Nephron (organoid): ENCODE measurements around the gene CYRIA.

ENCODE experiments used
- H3K27ac Mint-ChIP-seq, 3 experiments: 2 replicates each; pipeline ENCODE4 v1.8.0; 2020; ENCODE audit warnings: mixed read lengths in 3 of 3, mild to moderate bottlenecking in 2 of 3, moderate library complexity in 1 of 3
- H3K27me3 Mint-ChIP-seq: 2 replicates; pipeline ENCODE4 v1.8.0; 2021; ENCODE audit warnings: low read depth, mild to moderate bottlenecking, moderate library complexity, mixed read lengths
- H3K36me3 Mint-ChIP-seq: 2 replicates; pipeline ENCODE4 v1.8.0; 2020; ENCODE audit warnings: low read depth, mixed read lengths
- H3K4me1 Mint-ChIP-seq: 2 replicates; pipeline ENCODE4 v1.8.0; 2020; ENCODE audit warnings: mixed read lengths
- H3K4me3 Mint-ChIP-seq, 3 experiments: 2 replicates each; pipeline ENCODE4 v1.8.0; 2020; ENCODE audit warnings: mild to moderate bottlenecking in 3 of 3, mixed read lengths in 3 of 3, moderate library complexity in 2 of 3
- H3K9me3 Mint-ChIP-seq: 2 replicates; pipeline ENCODE4 v1.8.0; 2020; ENCODE audit warnings: mixed read lengths
- TF ChIP-seq, protein P1 (sequence below), 3 experiments: fragments of 200-600 bp; sonication (generic); IDR thresholded peaks; one replicate each; pipeline ENCODE4 v1.5.0; 2021; ENCODE audit warnings: antibody characterized with exemption in 3 of 3; ENCODE audit not compliant: unreplicated experiment in 3 of 3

Gene CYRIA

DNA sequence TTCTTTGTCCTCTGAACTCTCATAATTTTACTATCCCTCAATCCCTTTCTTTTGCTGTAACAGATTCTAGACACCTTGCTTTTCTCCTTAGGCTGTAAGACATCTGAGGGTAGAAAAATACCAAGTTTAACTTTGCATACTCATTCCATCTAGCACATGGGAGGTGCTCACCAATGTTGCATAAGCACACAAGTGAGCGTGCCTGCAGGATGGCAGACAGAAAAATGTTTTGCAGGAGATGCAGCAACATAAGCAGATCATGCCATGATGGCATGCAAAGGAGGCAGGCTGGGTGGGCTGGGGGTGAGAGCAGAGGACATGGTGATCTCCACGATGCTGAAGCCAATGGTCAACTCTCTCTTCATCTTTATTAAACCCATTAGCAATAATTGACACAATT, 24.1 kb downstream of the CYRIA start:
- H3K9me3 Mint-ChIP-seq, result no peaks in the 10 kb centered on the region
- H3K27me3 Mint-ChIP-seq, result peaks cover 4% of the 10 kb centered on the region
- peaks cover 73% of the 10 kb centered on the region for H3K4me1 Mint-ChIP-seq
- no peak overlapping the region for H3K4me3 Mint-ChIP-seq
- no peaks in the 10 kb centered on the region for H3K36me3 Mint-ChIP-seq
- peak overlapping the region; percentile 59 to 92 (median 91) for H3K27ac Mint-ChIP-seq
- TF ChIP-seq, protein P1, sequence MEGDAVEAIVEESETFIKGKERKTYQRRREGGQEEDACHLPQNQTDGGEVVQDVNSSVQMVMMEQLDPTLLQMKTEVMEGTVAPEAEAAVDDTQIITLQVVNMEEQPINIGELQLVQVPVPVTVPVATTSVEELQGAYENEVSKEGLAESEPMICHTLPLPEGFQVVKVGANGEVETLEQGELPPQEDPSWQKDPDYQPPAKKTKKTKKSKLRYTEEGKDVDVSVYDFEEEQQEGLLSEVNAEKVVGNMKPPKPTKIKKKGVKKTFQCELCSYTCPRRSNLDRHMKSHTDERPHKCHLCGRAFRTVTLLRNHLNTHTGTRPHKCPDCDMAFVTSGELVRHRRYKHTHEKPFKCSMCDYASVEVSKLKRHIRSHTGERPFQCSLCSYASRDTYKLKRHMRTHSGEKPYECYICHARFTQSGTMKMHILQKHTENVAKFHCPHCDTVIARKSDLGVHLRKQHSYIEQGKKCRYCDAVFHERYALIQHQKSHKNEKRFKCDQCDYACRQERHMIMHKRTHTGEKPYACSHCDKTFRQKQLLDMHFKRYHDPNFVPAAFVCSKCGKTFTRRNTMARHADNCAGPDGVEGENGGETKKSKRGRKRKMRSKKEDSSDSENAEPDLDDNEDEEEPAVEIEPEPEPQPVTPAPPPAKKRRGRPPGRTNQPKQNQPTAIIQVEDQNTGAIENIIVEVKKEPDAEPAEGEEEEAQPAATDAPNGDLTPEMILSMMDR (IDR thresholded peaks at IDR 0.05; ENCODE audit: unreplicated experiment in 3 of 3), result no peak

DNA sequence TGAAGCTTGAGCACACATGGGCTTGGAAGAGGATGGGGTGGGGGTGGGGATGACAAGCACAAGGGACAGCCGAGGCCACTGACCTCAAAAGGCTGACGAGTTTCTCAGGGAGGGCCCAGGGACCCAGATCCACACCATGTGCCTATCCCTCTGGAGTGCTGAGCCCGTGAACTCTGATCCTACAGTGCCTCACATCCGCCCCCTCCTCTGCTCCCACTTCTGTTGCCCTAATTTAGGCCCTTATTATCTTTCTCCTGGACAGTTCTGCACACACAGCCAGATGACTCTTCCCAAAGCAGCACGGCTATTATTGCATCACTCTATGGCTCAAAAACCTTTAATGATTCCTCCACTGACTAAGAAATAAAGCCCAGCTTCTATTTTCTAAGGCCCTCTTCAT, 24.8 kb downstream of the CYRIA start:
- H3K36me3 Mint-ChIP-seq, result no peaks in the 10 kb centered on the region
- TF ChIP-seq, protein P1 (IDR thresholded peaks at IDR 0.05; ENCODE audit: unreplicated experiment in 3 of 3), result no peak

DNA sequence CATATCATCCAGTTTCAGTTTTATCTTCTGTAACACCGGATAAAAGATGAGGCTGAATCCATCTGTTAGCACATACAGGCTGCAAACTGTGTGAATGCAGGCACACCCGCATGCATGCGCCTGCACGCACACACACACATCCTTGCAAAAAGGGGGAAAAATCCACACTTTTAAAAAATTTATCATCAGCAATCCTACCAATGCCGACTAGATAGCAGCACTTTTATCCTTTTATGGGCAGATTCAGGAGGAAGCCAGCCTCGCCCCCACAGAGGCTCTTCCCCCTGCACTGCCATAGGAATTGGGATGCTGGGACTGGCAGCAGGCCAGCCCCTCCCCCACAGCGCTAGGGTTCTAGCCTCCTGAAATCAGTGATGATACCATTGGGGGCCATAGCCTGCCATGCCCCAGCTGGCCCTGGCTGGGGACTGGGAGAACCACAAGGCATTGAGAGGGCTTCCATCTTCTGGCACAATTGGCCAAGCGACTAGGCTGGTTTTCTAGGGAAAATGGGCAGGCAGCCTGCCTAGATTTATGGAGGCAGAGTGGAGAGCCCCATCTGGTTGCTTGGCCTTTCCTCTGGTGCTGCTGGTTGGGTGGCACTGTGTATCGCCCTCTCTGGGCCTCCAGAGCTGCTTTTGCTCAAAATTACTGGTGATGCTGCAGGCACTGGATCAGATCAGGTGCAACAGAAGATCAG, 25.5 kb downstream of the CYRIA start:
- peaks cover 75% of the 10 kb centered on the region for H3K4me1 Mint-ChIP-seq
- H3K9me3 Mint-ChIP-seq, result no peaks in the 10 kb centered on the region
- H3K27me3 Mint-ChIP-seq, result peaks cover 13% of the 10 kb centered on the region
- H3K4me3 Mint-ChIP-seq, result peak overlapping the region in 2 of 3 experiments; percentile 61 to 72
- H3K36me3 Mint-ChIP-seq, result no peaks in the 10 kb centered on the region
- H3K27ac Mint-ChIP-seq, result peak overlapping the region; percentile 19 to 92 (median 91)
- TF ChIP-seq, protein P1 (IDR thresholded peaks at IDR 0.05; ENCODE audit: unreplicated experiment in 3 of 3), result no peak

More for the DNA sequence above, 24.8 kb downstream of the CYRIA start:
- peak overlapping the region; percentile 59 to 92 (median 91) for H3K27ac Mint-ChIP-seq
- peaks cover 76% of the 10 kb centered on the region for H3K4me1 Mint-ChIP-seq
- H3K4me3 Mint-ChIP-seq, result peak overlapping the region in 2 of 3 experiments; percentile 6 to 21
- peaks cover 10% of the 10 kb centered on the region for H3K27me3 Mint-ChIP-seq
- H3K9me3 Mint-ChIP-seq, result no peaks in the 10 kb centered on the region

DNA sequence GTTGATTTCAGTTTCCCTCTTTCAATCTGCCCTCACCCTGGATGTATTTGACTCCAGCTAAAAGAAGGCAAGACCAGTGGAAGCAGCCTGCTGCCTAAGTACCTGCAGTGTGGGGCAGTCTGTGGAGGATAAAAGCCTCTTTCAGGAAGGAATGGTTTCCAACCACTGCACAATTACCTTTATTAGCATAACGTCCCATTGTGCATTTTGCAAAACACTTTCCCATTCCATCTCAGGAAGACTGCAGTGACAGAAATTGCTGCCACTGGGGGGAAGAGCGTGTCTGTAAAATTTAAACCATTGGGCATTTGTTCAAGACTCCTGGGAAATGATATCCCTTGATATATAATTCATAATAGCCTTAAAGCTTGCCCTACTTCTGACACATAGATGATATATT, 26.2 kb downstream of the CYRIA start:
- Mint-ChIP-seq H3K4me3 (no peak overlapping the region), H3K9me3 (no peaks in the 10 kb centered on the region), H3K27me3 (peaks cover 19% of the 10 kb centered on the region), H3K36me3 (no peaks in the 10 kb centered on the region), H3K4me1 (peaks cover 71% of the 10 kb centered on the region), H3K27ac (peak overlapping the region; percentile 53 to 91 (median 82))
- TF ChIP-seq, protein P1 (IDR thresholded peaks at IDR 0.05; ENCODE audit: unreplicated experiment in 3 of 3), result peak in 1 of 3 experiments; percentile 22

DNA sequence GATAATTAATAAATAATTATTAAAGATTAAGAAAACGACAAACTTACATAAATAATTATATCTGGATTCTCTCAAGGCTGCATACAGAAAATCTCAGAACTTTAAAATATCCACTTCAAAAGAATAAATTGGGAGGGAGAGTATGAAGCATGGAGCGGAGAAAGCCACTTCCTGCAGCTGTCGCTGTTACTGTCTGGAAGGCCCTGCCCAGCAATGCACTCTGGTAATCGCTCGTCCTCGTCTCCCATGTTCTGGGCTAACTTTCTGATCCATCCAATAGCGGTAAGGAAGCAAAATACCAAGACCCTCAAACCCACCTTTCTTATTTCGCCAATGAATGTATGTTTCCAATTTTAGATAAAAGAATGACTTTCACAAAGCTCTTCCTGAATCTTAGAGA, 26.7 kb downstream of the CYRIA start:
- H3K27me3 Mint-ChIP-seq, result peaks cover 24% of the 10 kb centered on the region
- peak overlapping the region; percentile 53 to 91 (median 82) for H3K27ac Mint-ChIP-seq
- peak overlapping the region in 1 of 3 experiments; percentile 28 for H3K4me3 Mint-ChIP-seq
- H3K36me3 Mint-ChIP-seq, result no peaks in the 10 kb centered on the region
- no peaks in the 10 kb centered on the region for H3K9me3 Mint-ChIP-seq
- TF ChIP-seq, protein P1 (IDR thresholded peaks at IDR 0.05; ENCODE audit: unreplicated experiment in 3 of 3), result no peak
- H3K4me1 Mint-ChIP-seq, result peaks cover 70% of the 10 kb centered on the region

DNA sequence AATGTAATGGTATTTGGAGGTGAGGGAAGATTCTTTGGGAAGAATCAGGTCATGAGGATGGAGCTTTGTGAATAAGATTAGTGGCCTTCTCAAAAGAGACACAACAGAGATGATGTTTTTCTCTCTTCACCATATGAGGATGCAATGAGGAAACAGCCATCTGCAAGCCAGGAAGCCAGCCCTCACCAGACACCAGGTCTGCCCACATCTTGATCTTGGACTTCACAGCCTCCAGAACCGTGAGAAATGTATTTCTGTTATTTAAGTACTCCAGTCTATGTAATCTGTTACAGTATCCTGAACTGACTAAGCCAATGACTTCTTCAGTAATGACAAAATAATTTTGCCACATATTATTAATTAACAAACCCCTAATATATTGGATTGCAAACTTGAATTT, 28.3 kb downstream of the CYRIA start:
- Mint-ChIP-seq H3K9me3 (no peaks in the 10 kb centered on the region), H3K36me3 (no peaks in the 10 kb centered on the region), H3K27ac (peak overlapping the region in 1 of 3 experiments; percentile 91), H3K4me3 (no peak overlapping the region), H3K4me1 (peaks cover 72% of the 10 kb centered on the region), H3K27me3 (peaks cover 33% of the 10 kb centered on the region)
- TF ChIP-seq, protein P1 (IDR thresholded peaks at IDR 0.05; ENCODE audit: unreplicated experiment in 3 of 3), result no peak
